T-helper 22 cell (primary cell): Measurements from ENCODE around the gene ACOXL.

Experiments
- DNase-seq: peaks from one replicate; pipeline ENCODE4 v3.0.0-alpha.2; 2020; ENCODE audit warnings: low read depth

Gene ACOXL

DNA sequence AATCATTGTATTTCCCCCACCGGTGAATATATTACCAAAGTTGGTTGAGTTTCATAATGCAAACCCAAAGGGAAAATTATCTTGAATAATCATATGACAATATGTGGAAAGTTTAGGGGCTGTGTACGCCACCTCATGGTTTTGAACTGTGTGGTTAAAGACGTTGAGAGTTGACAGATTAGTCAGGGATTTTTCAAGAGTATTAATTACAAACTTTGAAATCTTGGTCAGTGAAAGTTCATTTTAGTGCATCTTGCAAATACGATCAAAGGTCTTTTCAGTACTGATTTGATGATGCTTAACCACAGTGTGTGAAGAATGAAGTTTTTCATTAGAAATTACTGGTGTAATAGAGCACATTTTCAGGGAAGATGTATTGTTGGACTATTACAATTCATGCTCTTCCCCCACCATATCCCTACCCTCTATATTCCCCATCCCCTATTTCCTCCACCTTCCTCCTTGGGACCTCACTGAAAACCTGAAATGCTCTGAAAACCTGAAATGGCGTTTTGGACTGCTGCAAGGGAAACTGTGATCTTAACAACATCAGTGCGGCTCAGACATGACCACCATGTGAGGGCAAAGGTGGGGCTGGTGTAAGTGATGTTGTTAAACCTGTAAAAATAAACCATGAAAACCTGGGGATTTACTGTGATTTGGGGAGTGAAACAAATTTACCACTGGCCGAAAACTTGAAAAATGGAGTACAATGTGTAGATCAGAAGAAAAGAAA, 383.8 kb downstream of the ACOXL start:
- DNase-seq: no peak

DNA sequence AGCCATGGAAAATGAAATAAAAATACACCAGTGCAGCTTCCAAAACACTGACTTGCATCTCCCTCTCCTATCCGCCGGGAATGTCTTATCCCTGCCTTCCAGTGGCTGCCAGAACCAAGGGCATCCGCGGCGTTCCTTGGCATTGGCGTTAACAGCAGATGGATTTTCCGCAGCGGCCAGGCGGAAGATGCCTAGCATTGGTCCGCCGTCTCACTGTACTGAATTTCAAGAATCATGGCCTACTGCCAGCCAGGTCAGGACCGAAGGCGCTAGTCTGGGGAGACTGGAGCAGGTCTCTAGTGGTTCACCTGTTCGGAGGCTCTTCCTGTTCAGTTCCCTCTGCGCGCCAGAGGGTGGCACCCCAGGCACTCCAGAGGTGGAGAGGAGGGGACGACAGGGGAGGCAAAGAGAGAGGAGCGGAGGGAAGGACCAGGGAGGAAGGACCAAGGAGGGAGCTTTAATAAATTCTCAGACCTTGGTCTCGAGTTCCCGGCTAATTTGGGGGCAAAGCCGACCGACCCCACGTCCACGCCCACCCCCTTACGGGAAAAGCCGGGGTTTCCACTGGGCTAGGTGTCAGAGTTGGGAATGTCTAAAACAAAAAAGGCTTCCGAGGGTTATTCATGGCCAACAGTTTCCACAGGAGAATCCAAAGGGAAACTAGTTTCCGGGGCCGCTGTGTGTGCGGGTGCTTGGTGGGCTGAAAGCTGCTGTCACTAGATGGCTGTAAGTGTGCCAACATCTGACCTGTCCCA, 384.6 kb downstream of the ACOXL start:
- DNase-seq: peak; percentile 41

DNA sequence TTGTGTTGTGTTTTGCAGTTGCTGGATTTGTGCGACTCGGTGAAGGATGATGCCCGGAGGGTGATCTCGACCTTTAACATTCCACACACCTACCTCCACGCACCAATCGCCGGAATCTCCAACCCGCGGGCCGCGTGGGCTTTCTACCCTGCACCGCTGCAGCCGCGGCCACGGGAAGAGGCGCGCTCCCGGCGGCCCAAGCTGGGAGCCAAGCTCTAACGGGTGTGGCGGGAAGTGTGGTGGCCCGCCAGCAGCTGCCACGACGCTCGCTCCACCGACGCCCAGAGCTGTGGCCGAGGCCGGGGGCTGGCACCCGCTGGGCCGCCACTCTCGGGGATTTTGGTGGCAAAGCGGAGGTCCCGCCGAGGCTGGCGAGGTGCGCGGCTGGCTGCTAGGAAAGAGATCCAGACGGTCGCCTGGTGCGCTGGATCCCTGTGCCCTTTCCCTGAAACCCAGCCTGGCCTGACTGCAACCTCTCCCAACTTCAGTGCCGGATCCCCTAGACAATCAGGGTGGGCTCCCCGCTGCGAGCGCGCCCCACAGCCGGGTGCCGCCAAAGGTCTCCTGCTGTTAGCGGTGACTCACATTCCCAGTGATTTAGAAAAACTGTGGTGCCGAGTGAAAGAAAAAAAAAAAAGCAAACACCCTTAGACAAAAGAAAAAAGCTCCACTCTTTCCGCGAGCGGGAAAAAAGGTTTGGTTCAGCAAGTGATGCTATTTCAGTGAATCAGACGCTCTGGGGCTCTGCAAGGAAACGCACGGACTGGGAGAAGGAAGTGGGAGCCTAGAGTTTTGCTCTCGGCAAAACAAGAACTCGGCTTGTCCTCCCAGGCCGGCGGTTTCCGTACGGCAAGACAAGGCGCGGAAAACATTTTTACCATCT, 385.5 kb downstream of the ACOXL start:
- DNase-seq: no peak

DNA sequence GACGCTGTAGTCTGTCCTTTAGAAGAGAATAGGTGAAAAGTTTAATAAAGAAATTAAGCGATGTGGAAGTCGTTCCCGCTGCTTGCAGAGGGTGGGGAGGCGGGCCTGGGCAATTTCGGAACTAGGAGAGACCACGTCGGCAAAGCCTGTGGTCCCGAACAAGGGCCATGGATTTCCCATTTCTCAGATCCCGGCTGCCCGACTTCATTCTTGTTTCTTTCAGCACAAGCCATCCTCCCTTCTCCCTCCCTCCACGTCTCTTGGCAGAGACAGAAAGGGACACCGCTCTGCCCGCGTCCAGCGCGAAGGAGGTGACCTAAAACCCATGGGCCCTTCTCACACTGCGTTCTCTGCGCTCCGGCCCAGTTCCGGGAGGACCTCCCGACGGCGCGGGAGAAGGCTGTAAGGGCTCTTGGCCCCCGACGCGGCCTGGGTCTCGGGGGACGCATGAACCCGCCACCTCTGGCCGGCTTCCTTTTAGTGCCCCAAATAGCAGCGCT, 386.2 kb downstream of the ACOXL start:
- no peak for DNase-seq

DNA sequence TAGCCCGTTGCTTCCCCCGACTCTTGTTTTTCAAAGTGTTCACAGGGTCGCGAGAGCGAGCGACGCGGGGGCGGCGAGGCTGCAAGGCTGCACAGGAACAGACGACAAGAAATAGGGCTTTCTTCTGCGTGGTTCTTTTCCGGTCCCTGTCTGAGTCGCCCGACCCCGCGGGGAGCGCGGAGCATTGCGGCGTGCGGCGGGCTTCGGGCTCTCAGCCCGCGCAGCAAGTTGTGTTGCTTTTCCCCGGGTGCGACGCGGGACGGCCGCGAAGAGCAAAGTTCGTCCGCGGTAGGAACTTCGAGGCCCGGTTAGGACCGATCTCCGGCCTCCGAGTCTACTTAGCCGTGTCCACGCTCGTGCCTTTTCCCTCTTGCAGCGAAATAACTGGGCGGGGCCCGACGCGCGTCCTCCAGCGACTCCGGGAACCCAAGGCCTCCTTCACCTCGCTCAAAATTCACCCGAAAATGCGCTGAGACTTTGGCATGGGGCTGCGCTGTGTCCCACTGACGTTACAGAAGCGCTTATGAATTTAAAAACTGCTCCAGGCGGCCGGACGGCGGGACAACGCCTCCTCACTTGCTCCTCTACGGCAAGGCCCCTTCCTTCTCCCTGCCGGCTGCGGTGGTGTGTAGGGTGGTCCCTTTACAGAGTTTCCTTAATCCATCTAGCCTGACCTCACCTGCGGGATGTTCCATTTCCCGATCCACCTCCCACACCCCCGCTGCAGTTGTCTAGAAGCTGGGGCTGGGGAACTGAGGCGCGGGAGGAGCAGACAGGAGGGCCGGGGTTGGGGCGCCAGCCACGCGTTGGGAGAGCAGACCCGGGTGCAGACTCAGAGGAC, 386.8 kb downstream of the ACOXL start:
- no peak for DNase-seq

DNA sequence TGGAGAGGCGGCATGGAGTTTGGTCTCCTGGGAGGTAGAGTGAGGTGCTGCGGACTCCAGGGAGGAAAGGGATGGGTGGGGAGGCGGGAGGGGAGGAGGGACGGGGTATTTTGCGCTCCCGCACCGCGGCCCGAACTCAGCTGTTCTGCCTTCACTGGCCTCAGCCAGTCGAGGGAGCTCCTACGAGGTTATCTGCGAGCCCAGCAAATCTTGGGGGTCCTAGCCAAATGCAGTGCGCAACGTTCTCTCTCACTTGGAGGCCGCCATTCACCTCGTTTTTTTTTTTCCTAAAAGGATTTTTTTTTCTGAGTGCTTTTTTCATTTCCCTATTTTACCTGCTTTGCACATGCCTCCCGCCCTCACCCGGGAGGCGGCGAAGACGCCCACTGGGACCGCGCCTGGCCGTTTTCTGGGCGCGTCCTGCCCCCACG, 387.5 kb downstream of the ACOXL start:
- no peak for DNase-seq

DNA sequence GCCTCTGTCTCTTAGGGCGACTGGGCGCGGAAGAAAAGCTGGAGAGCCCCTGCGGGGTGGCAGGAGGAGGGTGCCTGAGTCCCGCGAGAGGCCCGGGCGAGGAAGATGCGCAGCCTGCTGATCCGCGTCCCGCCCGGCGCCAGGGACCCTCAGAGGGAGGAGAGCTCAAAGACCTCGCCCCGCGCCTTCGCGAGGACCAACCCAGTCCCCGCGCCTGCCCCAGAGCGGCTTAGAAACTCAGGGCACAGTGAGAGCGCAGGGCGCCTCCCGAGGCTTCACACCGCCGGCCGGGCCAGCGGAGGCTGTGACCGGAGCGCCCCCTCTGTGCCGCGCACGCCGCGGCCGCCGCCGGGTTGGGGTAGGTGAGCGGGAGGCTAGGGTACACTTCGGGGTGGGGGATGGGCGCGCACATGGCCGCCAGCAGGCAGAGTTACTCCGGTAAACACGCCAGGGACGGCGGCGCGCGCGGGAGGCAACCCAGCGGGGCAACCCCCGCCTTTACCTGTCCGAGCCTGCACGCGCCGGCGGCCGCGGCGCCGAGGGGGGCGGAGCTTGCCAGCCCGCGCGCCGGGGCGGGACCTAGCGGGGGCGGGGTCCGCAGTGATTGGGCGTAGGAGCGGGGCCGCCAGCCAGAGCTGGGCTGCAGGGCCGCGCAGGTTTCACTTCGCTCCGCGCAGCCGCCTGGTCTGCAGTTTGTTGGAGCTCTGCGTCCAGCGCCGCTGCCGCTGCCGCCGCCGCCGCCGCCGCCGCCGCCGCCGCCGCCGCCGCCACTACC, 388.1 kb downstream of the ACOXL start, which contains the start of gene BCL2L11:
Gene BCL2L11 (plus strand): TSS at position 662 of the 775 bp plus-strand sequence. CDS start 2,832 bp downstream, outside the sequence.
- peak; percentile 75 for DNase-seq

DNA sequence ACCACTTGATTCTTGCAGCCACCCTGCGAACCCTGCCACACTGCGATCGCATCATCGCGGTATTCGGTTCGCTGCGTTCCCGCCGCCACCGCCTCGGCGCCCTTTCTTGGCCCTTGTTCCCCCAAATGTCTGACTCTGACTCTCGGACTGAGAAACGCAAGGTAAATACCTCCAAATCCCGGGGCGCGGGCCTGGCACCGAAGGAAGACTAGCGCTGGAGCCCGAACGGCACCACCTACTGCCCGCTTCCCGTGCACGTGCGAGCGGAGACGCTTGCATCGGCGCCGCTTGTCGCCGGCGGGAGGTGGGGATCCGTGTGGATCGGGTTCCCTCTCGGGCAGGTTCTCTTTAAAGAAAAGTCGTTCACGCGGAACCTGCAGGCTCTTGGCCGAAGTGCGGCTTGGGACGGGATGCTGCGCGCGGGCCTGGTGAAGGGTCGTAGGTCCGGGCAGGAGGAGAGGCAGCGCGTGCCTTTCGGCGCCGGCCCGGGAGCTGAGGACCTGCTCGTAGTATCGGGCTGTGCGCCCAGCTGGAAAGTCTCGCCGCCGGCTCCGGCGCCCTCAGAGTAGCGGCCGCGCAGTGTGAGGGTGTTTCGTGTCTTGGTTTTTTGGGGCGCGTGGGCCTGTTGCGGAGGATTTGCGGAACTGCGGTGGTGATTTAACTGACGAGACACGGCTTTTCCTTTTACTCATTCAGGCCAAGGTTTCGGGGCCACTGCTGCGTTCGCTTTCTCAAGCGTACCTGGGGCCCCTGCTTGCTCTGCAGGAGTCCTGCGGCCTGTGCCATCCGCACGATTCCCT, 388.9 kb downstream of the ACOXL start:
- DNase-seq: no peak

DNA sequence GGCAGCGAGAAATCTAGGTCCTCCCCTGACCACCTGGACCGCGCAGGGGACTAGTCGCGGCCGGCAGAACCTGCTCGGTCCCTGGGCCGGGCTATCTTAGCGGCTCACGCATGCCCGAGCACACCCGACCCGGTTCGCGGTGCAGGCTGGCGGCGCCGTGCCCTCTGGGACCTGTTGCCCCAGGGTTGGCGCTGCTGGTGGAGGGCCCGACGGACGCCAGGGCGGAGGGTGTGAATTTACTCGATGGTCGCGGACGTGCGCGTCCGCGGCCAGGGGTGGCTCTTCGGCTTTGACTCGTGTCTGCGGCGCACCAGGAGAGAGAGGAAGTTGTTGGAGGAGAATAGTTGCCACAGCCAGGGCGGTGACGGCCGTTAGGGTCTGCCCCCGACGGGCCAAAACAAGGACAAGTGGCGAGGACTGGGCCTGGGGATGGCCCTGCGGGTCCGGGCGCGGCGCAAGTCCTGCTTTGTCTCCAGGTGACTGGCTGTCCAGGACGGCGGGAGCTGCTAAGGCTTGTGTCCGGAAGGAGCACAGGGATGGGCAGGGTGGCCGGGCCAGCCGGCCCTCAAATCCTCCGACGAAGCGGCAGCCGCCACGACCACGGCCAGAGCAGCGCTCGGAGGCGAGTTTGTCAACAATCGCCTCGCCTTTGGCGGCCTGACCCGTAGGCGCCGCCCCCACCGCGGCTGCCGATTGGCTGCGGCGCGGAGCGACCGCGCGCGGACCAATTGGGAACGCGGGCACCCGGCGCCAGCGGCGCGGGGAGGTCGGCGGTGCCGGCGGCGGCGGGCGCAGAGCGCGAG, 389.7 kb downstream of the ACOXL start:
- peak; percentile 63 for DNase-seq

DNA sequence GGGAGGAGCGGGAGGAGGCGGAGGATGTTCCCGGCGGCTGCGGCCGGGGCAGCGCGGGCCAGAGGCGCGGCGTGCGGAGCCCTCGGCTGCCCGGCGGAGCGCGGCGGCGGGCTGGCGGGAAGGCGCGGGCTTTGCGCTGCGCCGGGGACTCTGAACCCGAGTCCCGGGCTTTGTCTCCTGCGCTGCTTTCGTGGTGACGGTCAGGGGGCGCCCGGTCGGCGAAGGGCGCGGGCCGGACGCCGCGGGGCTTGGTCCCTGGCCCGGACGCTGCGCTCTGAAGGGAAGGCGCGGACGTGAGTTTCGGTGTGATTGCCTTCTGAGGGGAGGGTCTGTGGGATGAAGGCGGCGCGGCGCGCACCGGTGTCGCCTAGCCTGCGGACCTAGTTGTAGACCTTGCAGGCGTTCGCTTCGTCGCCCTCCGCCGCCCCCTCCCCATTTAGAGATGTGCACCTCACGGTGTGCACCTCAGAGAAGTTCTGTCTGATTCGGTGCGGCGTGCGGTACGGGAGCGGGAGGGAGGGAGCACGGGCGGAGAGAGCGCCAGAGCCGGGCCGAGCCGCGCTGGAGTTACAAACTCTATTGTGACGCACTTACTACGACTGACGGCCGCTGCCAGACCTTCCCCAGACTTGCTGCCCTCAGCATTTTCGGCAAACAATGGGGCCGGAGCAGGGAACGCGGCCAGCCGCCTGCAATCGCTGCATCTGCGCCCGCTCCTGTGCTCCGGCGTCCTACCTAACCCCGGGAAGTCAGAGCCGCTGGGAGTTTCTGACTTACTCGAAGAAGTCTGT, 390.5 kb downstream of the ACOXL start:
- DNase-seq: no peak

DNA sequence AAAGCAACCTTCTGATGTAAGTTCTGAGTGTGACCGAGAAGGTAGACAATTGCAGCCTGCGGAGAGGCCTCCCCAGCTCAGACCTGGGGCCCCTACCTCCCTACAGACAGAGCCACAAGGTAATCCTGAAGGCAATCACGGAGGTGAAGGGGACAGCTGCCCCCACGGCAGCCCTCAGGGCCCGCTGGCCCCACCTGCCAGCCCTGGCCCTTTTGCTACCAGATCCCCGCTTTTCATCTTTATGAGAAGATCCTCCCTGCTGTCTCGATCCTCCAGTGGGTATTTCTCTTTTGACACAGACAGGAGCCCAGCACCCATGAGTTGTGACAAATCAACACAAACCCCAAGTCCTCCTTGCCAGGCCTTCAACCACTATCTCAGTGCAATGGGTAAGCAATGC, 391.4 kb downstream of the ACOXL start:
- no peak for DNase-seq

DNA sequence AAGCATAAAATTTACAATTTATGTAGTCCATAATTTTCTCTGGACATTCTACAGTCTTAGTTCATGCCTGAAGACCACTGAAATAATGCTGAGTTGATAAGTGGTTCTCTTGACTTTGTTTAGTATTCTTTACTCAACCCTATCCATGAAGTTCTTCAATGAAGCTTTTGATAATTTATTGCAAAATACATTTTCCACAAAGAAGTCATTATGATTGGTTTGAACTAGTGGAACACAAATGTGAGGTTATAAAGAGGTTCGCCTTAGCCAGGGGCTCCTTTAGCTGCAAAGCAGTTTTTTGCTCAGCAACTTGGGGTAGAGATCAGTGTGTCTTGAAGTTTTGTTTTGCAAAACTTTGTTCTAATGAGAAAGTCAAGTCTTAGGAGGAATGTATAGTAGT, 394.2 kb downstream of the ACOXL start:
- no peak for DNase-seq

DNA sequence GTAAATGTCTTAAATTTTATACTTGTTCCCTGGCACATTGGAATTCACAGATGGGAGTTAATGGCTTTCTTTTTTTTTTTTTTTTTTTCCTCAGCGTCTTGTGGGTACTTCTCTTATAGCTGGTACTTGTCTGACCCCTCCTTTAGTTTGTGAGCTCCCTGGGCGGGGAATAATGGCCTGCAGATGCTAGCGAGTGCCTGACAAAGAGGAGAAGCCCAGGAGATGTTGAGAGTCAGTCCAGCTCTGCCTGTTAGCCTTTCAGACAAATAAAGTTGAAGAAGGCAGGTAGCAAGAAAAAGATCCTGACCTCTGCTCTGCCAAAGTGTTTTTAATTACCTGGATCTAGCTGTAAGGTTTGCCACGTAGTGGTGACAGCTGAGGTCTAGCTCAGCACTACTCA, 395.0 kb downstream of the ACOXL start:
- DNase-seq: no peak

DNA sequence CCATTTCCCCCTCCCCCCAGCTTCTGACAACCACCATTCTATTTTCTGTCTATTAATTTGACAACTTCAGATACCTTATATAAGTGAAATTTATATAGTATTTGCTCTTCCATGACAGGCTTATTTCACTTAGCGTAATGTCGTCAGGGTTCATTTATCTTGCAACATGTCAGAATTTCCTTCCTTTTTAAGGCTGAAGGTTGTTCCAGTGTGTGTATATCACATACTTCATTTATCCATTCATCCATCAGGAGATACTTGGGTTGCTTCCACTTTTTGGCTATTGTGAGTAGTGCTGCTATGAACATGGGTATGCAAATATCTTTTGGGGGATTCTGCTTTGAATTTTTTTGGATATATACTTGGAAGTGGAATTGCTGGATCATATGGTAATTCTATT, 395.7 kb downstream of the ACOXL start:
- no peak for DNase-seq

DNA sequence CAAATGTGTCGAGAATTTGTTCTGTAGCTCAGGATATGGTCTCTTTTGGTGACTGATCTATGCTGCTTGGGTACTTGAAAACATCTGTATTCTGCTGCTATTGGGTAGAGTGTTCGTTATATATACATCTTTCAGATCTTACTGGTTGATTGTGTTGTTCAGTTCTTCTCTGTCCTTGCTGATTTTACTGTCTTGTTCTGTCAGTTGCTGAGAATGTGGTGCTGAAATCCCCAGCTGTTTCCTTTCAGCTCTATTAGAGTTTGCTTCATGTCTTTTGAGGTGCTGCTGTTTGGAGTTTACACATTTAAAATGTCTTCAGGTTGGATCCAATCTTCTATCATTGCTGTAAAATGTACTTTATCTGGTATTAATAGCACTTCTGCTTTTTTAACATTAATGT, 401.2 kb downstream of the ACOXL start:
- DNase-seq: no peak

DNA sequence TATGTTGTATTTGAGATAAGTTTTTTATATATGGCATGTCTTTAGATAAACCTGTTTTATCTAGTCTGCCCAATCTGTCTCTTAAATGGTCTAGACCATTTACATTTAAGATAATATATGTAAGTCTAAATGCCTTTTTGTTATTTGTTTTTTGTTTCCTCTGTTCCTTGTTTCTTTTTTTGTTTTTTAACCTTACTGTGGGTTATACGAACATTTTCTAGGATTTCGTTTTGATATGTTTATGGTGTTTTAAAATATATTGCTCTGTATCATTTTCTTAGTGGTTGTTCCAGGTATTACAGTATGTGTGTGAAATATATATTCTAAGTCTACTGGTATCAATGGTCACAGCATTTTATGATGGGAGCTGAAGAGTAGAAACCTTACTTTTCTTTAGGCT, 401.7 kb downstream of the ACOXL start:
- no peak for DNase-seq

DNA sequence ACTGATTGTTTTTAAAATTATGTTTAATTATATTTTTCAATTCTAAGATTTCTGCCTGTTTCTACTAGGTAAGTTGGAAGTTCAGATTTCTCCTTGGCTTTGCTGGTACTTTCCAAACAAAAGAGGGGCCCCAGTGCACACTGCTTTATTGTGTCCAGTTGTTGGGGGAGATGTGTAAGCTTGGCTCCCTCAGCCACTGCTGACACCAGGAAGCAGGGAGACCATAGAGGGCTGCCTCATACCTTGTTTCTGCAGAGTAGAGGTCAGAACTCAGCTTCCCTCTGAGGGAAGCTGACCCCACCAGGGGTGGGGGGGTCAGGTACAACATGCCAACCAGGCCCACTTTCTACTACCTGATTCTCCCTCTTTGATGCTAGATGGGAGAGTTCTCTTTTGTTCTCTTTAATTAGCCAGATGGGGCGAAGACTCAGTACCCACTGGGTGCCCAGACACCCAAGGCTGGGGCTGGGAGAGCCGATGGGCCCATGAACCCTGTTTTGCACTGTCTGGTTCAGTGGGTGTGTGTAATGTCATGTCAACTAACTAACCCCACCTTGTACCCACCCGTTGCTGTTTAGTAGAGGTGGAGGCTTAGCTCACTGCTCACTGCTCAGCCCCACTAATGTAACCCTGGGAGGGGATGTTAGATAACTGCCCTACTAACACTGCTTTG, 403.0 kb downstream of the ACOXL start:
- DNase-seq: no peak

DNA sequence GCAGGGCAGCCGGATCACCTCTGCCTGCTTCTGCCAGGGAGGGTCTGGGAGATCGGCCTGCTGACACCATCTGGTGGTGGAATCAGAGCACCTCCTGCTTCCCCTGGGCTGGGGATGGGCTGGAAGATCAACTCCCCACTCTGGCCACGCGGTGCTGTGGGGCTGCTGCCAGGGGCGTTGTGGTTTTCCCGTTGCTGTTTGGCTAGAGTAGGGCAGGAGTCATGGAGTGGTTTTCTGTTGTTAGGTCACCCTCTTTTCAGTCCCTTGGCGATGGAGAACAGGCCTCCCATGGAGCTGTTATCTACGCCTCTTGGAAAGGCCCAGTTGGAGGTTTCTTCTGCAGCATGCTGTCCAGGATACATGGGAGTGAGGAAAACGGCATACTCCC, 403.5 kb downstream of the ACOXL start:
- no peak for DNase-seq
